ENCODE measurements around the gene CYP27C1. TPM values are rescaled to one million over a fixed set of nuclear protein-coding genes. Genes with fewer than 3 reads are reported as not detected.

CYP27C1 gene
- total RNA-seq, 1 donor from 2014 or later = 3.0 TPM

DNA sequence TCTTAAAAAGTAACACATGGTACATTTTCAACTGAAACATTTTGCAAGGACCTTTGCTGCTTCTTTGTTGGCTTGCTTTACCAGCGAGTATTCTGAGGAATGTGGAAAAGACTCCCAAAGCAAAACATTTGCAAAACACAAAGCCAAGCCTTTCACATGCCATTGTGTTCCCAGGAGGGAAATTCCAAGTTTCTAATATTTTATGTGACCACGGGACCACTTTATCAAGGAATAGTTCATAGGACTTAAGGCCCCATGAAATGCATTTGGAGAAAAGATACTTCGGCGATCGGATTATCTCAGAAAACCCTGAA, 26.2 kb downstream of the CYP27C1 start:
- peaks cover 8% of the 10 kb centered on the region for H3K4me1 ChIP-seq
- no peak overlapping the region for H2AFZ ChIP-seq (replicated peaks)
- no peak overlapping the region for H3K9ac ChIP-seq
- no peak overlapping the region for H3K4me3 ChIP-seq
- H3K27ac ChIP-seq = no peak overlapping the region
- Mint-ChIP-seq H3K9me3 (peaks cover 13% of the 10 kb centered on the region), H3K4me1 (peaks cover 2% of the 10 kb centered on the region), H3K27ac (no peak overlapping the region), H3K4me3 (no peak overlapping the region), H3K27me3 (ENCODE audit: insufficient read depth, low read depth) (peaks cover 6% of the 10 kb centered on the region), H3K36me3 (peaks cover 14% of the 10 kb centered on the region)
- DNase-seq (ENCODE audit: low spot score) = no peak
- H4K20me1 ChIP-seq (ENCODE audit: low read depth) = no peaks in the 10 kb centered on the region
- no peaks in the 10 kb centered on the region for H3K79me2 ChIP-seq (ENCODE audit: low read depth)
- H3K9me3 ChIP-seq (ENCODE audit: low read depth) = peaks cover 6% of the 10 kb centered on the region
- peaks cover 10% of the 10 kb centered on the region for H3K36me3 ChIP-seq
- TF ChIP-seq, protein P1, sequence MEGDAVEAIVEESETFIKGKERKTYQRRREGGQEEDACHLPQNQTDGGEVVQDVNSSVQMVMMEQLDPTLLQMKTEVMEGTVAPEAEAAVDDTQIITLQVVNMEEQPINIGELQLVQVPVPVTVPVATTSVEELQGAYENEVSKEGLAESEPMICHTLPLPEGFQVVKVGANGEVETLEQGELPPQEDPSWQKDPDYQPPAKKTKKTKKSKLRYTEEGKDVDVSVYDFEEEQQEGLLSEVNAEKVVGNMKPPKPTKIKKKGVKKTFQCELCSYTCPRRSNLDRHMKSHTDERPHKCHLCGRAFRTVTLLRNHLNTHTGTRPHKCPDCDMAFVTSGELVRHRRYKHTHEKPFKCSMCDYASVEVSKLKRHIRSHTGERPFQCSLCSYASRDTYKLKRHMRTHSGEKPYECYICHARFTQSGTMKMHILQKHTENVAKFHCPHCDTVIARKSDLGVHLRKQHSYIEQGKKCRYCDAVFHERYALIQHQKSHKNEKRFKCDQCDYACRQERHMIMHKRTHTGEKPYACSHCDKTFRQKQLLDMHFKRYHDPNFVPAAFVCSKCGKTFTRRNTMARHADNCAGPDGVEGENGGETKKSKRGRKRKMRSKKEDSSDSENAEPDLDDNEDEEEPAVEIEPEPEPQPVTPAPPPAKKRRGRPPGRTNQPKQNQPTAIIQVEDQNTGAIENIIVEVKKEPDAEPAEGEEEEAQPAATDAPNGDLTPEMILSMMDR (IDR thresholded peaks at IDR 0.05) = no peak
- TF ChIP-seq EZH2phosphoT487 (IDR thresholded peaks at IDR 0.05) (no peak), EZH2 (IDR thresholded peaks at IDR 0.05) (no peak)
- H3K27me3 ChIP-seq = no peaks in the 10 kb centered on the region
- peak overlapping the region; percentile 54 for H3K4me2 ChIP-seq
- peaks cover 27% of the 10 kb centered on the region for H3F3A ChIP-seq (ENCODE audit: low read depth)

DNA sequence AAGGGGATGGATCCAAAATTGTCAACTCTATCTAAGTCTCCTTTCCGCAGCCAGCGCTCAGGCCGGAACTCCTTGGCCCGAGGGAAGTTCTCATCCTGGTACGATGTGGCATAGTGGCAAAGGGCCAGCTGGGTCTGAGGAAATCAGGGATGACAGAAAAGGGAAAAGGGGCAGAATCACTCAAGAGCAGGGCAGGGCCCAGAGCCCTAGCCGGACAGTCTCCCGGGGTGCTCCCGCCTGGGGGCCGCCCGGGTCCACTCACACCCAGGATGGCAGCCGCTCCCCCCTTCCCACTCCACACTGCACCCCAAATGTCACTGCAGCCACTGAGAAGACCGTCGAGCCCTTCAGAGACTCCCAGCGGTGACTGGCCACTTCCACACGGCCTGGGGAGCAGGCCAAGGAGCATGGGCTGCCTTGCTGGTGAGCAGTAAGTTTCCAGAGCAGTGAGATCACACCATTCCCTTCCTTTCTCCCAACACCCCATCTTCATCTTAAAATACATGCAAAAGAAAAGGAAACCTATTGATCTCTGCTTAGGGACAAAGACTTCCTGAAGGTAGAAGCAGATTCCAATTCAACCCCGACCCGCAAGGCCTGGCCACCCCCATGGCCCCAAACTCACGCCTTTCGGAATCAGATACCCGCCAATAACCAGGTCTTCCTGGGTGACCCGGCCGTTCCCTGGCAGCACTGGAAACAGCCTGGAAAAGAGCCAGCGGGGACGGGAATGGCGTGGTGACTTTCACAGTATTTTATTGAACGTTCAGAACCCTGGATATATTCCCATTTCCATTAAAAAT, 26.7 kb downstream of the CYP27C1 start:
- H3F3A ChIP-seq (ENCODE audit: low read depth) = peaks cover 27% of the 10 kb centered on the region
- H3K4me2 ChIP-seq = no peak overlapping the region
- H3K9me3 Mint-ChIP-seq = peaks cover 13% of the 10 kb centered on the region
- peaks cover 6% of the 10 kb centered on the region for H3K9me3 ChIP-seq (ENCODE audit: low read depth)
- H2AFZ ChIP-seq (replicated peaks) = no peak overlapping the region
- peaks cover 2% of the 10 kb centered on the region for H3K4me1 Mint-ChIP-seq
- H3K9ac ChIP-seq = no peak overlapping the region
- H3K79me2 ChIP-seq (ENCODE audit: low read depth) = no peaks in the 10 kb centered on the region
- H3K27me3 Mint-ChIP-seq (ENCODE audit: insufficient read depth, low read depth) = peaks cover 6% of the 10 kb centered on the region
- no peaks in the 10 kb centered on the region for H3K27me3 ChIP-seq
- H3K36me3 Mint-ChIP-seq = peaks cover 14% of the 10 kb centered on the region
- H3K4me3 Mint-ChIP-seq = no peak overlapping the region
- H3K27ac Mint-ChIP-seq = no peak overlapping the region
- DNase-seq (ENCODE audit: low spot score) = no peak
- TF ChIP-seq EZH2phosphoT487 (IDR thresholded peaks at IDR 0.05) = no peak
- TF ChIP-seq, protein P1 (IDR thresholded peaks at IDR 0.05) = no peak
- TF ChIP-seq EZH2 (IDR thresholded peaks at IDR 0.05) = no peak
- no peaks in the 10 kb centered on the region for H4K20me1 ChIP-seq (ENCODE audit: low read depth)
- H3K4me1 ChIP-seq = peaks cover 8% of the 10 kb centered on the region
- H3K27ac ChIP-seq = no peak overlapping the region
- H3K36me3 ChIP-seq = peaks cover 7% of the 10 kb centered on the region
- no peak overlapping the region for H3K4me3 ChIP-seq

DNA sequence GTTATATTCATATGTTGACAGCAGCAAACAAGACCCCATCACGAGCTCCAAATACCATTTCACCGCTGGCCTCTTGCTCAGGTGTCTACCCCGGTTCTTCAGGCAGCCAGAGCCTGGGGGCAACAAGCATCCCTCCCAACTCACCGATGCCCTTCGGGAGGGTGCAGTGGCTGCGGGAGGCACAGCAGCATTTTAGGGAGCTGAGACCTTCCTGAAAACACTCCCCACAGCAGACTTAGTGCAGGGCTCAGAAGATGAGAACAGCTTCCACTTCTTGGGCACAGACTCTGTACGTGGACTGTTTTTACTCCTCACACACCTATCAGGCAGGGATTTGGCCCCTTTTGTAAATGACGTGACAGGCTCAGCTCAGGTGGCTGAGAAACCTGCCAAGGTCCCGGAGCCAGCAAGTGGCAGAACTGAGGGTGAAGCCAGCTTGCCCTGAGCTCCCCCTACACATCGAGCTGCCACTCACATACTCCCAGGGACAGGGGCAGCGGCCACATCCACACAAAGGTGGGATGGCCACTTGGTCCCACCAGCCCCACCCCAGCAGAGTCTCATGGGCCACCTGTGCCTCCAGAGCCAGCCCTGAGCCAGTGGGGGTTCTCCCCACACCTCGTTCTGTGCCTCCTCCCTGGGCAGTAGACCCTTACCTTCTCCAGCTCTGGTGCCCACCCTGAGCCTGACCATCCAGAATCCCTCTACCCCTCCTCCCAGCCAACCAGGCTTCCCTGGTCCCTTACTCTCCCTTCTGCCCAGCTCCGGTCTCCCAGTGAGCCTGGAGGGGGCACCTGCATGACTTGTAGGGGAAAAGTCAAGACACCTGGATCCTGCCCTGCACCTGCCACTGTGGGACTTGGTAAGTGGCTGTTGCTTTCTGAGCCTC, 28.5 kb downstream of the CYP27C1 start:
- H3K27me3 Mint-ChIP-seq (ENCODE audit: insufficient read depth, low read depth) = peaks cover 4% of the 10 kb centered on the region
- H3K27ac ChIP-seq = no peak overlapping the region
- no peak overlapping the region for H3K4me3 Mint-ChIP-seq
- no peak overlapping the region for H2AFZ ChIP-seq (replicated peaks)
- peaks cover 5% of the 10 kb centered on the region for H3K9me3 ChIP-seq (ENCODE audit: low read depth)
- H3K4me2 ChIP-seq = no peak overlapping the region
- H3K36me3 Mint-ChIP-seq = peaks cover 9% of the 10 kb centered on the region
- no peak for DNase-seq (ENCODE audit: low spot score)
- H3K4me1 ChIP-seq = peaks cover 8% of the 10 kb centered on the region
- no peak overlapping the region for H3K27ac Mint-ChIP-seq
- H3K9me3 Mint-ChIP-seq = peaks cover 13% of the 10 kb centered on the region
- peaks cover 1% of the 10 kb centered on the region for H3K36me3 ChIP-seq
- no peaks in the 10 kb centered on the region for H3K27me3 ChIP-seq
- H3K9ac ChIP-seq = no peak overlapping the region
- H3F3A ChIP-seq (ENCODE audit: low read depth) = peaks cover 17% of the 10 kb centered on the region
- no peaks in the 10 kb centered on the region for H4K20me1 ChIP-seq (ENCODE audit: low read depth)
- TF ChIP-seq EZH2 (IDR thresholded peaks at IDR 0.05) = no peak
- TF ChIP-seq, protein P1 (IDR thresholded peaks at IDR 0.05) = no peak
- TF ChIP-seq EZH2phosphoT487 (IDR thresholded peaks at IDR 0.05) = no peak
- H3K79me2 ChIP-seq (ENCODE audit: low read depth) = no peaks in the 10 kb centered on the region
- no peak overlapping the region for H3K4me3 ChIP-seq
- H3K4me1 Mint-ChIP-seq = peaks cover 2% of the 10 kb centered on the region
